Naive thymus-derived CD8-positive, alpha-beta T cell (primary cell): ENCODE data around the gene DLG1. TPM values are rescaled to one million over a fixed set of nuclear protein-coding genes. Genes with fewer than 3 reads are reported as not detected.

Experiments used
- ATAC-seq, 2 donors: fragments of 150-1000 bp; cut with Tn5 transposase in 1 of 2; sonication (Bioruptor Pico), chemical (Tn5 transposase) in 1 of 2; 1 replicate in 1 of 2; 2 replicates in 1 of 2; pipeline ENCODE4 v1.10.0; 2021; ENCODE audit warnings: mild to moderate bottlenecking in 2 of 2, moderate library complexity in 2 of 2
- POLR2A ChIA-PET: fragments of 350-600 bp; sonication (Branson Sonifier 250); formaldehyde crosslinking; loops from one replicate; lab custom pipeline; 2021; ENCODE audit warnings: antibody characterized with exemption; lab: Charles Lee
- DNase-seq, 10 donors: peaks; one replicate each; pipeline versions ENCODE4 v3.0.0 to v3.0.0-alpha.2; 2020 to 2022
- H3K27ac Mint-ChIP-seq, 10 donors: one replicate each; pipeline ENCODE4 v1.8.0; 2020 to 2022; ENCODE audit warnings: mild to moderate bottlenecking in 10 of 10, mixed read lengths in 10 of 10, moderate library complexity in 4 of 10, inconsistent platforms in 1 of 10
- H3K27me3 Mint-ChIP-seq, 5 donors: one replicate each; pipeline ENCODE4 v1.8.0; 2021 to 2022; ENCODE audit warnings: mixed read lengths in 5 of 5
- H3K36me3 Mint-ChIP-seq, 3 donors: one replicate each; pipeline ENCODE4 v1.8.0; 2020 to 2022; ENCODE audit warnings: mixed read lengths in 3 of 3, mild to moderate bottlenecking in 2 of 3, inconsistent platforms in 1 of 3
- H3K4me1 Mint-ChIP-seq, 4 donors: one replicate each; pipeline ENCODE4 v1.8.0; 2021 to 2022; ENCODE audit warnings: mixed read lengths in 4 of 4
- H3K4me3 Mint-ChIP-seq, 10 donors: one replicate each; pipeline ENCODE4 v1.8.0; 2020 to 2022; ENCODE audit warnings: mild to moderate bottlenecking in 10 of 10, mixed read lengths in 10 of 10, moderate library complexity in 6 of 10, inconsistent platforms in 1 of 10
- H3K9me3 Mint-ChIP-seq, 9 donors: one replicate each; pipeline ENCODE4 v1.8.0; 2020 to 2022; ENCODE audit warnings: mixed read lengths in 9 of 9, mild to moderate bottlenecking in 3 of 9, inconsistent platforms in 1 of 9, moderate library complexity in 1 of 9
- polyA plus RNA-seq, 3 donors: library from polyadenylated mRNA; unstranded; fragments of 300-500 nt; fragmentation: Illumina TruSeq; gene quantifications; one replicate each; pipeline ENCODE4 v1.2.3, GENCODE V29; 2021
- total RNA-seq, 8 experiments: library from RNA in 2 of 8; stranded (reverse) in 2 of 8; gene quantifications; one replicate each; pipeline ENCODE4 v1.2.3 and lab custom pipeline; 2021 to 2026

The DLG1 gene
- total and polyA plus RNA-seq, 5 experiments from 2014 or later, result 23.5 to 87.1 (median 28.5) TPM

GRCh38 chr3:197136744-197137143 is 161.7 kb downstream of the DLG1 start:
- Mint-ChIP-seq H3K4me3 (no peak overlapping the region), H3K36me3 (peaks cover 30 to 70% (median 61%) of the 10 kb centered on the region in 3 donors), H3K27me3 (no peaks in the 10 kb centered on the region), H3K27ac (no peak overlapping the region), H3K4me1 (peaks cover 0 to 6% (median 3%) of the 10 kb centered on the region in 4 donors), H3K9me3 (peaks cover 0 to 10% (median 3%) of the 10 kb centered on the region in 9 donors)
- POLR2A ChIA-PET, result no interaction called here
- ATAC-seq (no peak), DNase-seq (no peak)

GRCh38 chr3:197135212-197135611 is 163.2 kb downstream of the DLG1 start:
- Mint-ChIP-seq H3K4me1 (peaks cover 0 to 6% (median 3%) of the 10 kb centered on the region in 4 donors), H3K36me3 (peaks cover 30 to 68% (median 59%) of the 10 kb centered on the region in 3 donors), H3K27ac (no peak overlapping the region), H3K9me3 (peaks cover 0 to 10% (median 3%) of the 10 kb centered on the region in 9 donors), H3K4me3 (no peak overlapping the region), H3K27me3 (no peaks in the 10 kb centered on the region)
- DNase-seq (no peak), ATAC-seq (no peak)
- POLR2A ChIA-PET, result no interaction called here

DNA sequence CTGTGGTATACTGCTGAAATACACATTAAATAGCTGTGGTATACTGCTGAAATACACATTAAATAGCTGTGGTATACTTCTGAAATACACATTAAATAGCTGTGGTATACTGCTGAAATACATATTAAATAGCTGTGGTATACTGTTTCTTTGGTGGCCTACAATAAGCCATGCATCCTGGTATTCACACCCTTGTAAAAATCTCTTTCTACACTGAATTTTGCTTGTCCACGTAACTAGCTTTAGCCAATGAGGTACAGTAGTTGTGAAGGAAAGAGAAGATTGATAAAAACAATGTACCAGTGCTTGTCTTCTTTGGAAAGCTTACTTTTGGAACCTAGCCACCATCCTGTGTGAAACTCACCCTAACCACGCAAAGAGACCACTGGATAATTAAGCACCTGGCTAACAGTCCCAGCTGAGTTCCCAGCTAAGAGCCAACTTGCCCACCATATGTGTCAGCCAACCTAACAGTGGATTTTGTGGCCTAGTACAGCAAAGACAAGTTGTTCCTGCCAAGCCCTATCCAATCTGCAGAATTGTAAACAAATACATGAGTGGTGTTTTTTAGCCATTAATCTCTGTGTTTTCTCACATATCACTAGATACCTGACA is 165.4 kb downstream of the DLG1 start:
- no peak for DNase-seq
- ATAC-seq, result no peak
- Mint-ChIP-seq H3K4me3 (no peak overlapping the region), H3K27ac (no peak overlapping the region), H3K9me3 (peaks cover 0 to 10% (median 3%) of the 10 kb centered on the region in 9 donors), H3K4me1 (peaks cover 0 to 7% (median 2%) of the 10 kb centered on the region in 4 donors), H3K27me3 (no peaks in the 10 kb centered on the region), H3K36me3 (peaks cover 36 to 72% (median 56%) of the 10 kb centered on the region in 3 donors)
- POLR2A ChIA-PET, result no interaction called here

DNA sequence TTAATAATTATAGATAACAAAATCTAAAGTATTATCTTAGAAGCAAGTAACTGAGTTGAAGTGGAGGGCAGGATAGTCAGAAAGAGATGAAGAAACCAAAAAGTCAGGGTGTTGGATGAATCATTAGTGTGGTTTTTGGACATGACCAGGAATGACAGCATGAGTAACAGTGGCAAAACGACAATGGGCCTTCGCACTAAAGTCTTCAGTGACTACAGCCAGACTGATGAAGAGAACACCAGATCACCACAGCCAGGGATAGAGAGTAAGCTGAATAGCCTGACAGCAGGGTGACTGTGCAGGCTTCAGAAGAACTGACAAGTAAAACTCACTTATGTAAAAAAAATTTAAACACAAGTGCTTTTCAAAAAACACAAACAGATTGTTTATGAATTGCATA is 172.8 kb downstream of the DLG1 start:
- peaks cover 0 to 10% (median 0%) of the 10 kb centered on the region in 4 donors for H3K4me1 Mint-ChIP-seq
- no peak for DNase-seq

GRCh38 chr3:197124713-197125112 is 173.7 kb downstream of the DLG1 start:
- Mint-ChIP-seq H3K27ac (peak overlapping the region in 1 of 10 donors; percentile 16), H3K27me3 (no peaks in the 10 kb centered on the region), H3K4me3 (no peak overlapping the region), H3K9me3 (no peaks in the 10 kb centered on the region), H3K4me1 (peaks cover 0 to 10% (median 0%) of the 10 kb centered on the region in 4 donors), H3K36me3 (peaks cover 5 to 49% (median 20%) of the 10 kb centered on the region in 3 donors)
- POLR2A ChIA-PET, result no interaction called here
- no peak for ATAC-seq
- no peak for DNase-seq

More for the DNA sequence above, 172.8 kb downstream of the DLG1 start:
- POLR2A ChIA-PET, result no interaction called here
- no peak for ATAC-seq
- no peak overlapping the region for H3K27ac Mint-ChIP-seq
- H3K4me3 Mint-ChIP-seq, result no peak overlapping the region
- H3K9me3 Mint-ChIP-seq, result no peaks in the 10 kb centered on the region
- no peaks in the 10 kb centered on the region for H3K27me3 Mint-ChIP-seq
- H3K36me3 Mint-ChIP-seq, result peaks cover 6 to 48% (median 23%) of the 10 kb centered on the region in 3 donors

DNA sequence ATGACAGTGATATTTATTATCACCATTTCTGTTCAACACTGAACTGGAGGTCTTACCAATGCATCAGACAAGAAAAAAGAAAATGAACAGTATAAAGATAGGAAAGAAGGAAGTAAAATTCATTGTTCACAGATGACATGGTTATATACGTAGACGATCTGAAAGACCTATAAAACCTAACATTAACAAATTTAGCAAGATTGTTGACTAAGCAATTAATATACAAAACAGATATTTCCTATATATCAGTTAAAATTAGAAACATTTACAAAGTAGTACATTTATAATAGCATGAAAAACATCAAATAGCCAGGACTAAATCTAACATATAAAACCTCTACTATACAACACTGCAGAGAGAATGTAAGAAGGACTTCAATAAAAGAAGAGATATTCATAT is 176.0 kb downstream of the DLG1 start:
- Mint-ChIP-seq H3K27me3 (no peaks in the 10 kb centered on the region), H3K36me3 (peaks cover 0 to 45% (median 14%) of the 10 kb centered on the region in 3 donors), H3K4me1 (peaks cover 0 to 6% (median 0%) of the 10 kb centered on the region in 4 donors), H3K27ac (no peak overlapping the region), H3K4me3 (no peak overlapping the region), H3K9me3 (no peaks in the 10 kb centered on the region)
- ATAC-seq, result no peak
- POLR2A ChIA-PET, result no interaction called here
- DNase-seq, result no peak

DNA sequence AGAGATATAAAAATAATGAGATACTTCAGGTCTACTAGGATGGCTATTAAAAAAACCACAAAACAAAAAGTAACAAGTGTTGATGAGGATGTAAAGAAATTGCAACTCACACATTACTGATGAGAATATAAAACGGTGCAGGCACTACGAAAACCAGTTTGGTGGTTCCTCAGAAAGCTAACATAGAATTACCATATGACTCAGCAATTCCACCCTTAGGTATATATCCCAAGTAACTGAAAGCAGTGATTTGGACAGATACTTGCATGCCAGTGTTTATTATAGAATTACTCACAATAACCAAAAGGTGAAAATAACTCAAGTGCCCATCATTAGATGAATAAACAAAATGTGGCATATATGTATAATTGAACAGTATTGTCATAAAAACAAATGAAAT is 181.3 kb downstream of the DLG1 start:
- no peaks in the 10 kb centered on the region for H3K27me3 Mint-ChIP-seq
- DNase-seq (no peak), ATAC-seq (no peak)
- POLR2A ChIA-PET, result no interaction called here
- peaks cover 4 to 63% (median 15%) of the 10 kb centered on the region in 3 donors for H3K36me3 Mint-ChIP-seq
- H3K4me3 Mint-ChIP-seq, result no peak overlapping the region
- H3K27ac Mint-ChIP-seq, result no peak overlapping the region
- H3K4me1 Mint-ChIP-seq, result peaks cover 0 to 2% (median 0%) of the 10 kb centered on the region in 4 donors
- no peaks in the 10 kb centered on the region for H3K9me3 Mint-ChIP-seq

DNA sequence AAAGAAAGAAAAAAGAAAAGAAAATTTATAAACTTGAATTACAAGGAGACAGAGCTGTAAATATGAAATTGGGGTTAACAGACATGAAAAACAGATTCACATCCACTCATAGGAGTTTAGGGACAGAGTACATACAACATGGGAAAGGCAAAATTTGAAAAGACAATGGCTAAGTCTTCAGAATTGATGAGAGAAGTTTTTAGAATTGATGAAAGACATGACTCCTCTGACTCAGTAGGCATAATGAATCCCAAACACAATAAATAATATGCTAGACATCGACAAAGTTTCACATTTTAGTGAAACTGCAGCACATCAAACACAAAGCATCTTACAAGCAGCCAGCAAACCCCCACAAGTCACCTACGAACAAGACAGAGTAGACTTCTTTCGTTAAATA is 184.4 kb downstream of the DLG1 start:
- H3K4me3 Mint-ChIP-seq, result no peak overlapping the region
- peak overlapping the region in 1 of 10 donors; percentile 12 for H3K27ac Mint-ChIP-seq
- H3K9me3 Mint-ChIP-seq, result no peaks in the 10 kb centered on the region
- peaks cover 4 to 72% (median 42%) of the 10 kb centered on the region in 3 donors for H3K36me3 Mint-ChIP-seq
- no peak for ATAC-seq
- no peaks in the 10 kb centered on the region for H3K27me3 Mint-ChIP-seq
- peaks cover 0 to 2% (median 0%) of the 10 kb centered on the region in 4 donors for H3K4me1 Mint-ChIP-seq
- POLR2A ChIA-PET, result no interaction called here
- DNase-seq, result no peak

DNA sequence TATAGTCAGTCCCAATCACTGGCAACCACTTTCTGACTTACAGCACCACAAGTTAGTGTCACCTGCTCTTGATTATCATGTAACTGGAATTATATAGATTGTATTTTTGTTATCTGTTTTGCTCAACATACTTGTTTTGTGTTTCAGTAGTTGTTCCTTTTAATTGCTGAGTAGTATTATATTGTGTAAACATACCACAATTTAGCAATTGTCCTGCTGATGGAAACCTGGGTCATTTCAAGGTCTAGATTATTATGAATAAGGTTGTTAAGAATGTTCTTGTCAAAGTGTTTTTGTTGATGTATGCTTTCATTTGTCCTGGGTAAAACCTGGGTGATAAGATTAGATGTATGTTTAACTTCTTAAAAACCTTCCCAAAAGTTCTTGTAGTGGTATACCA is 186.7 kb downstream of the DLG1 start:
- peaks cover 4 to 71% (median 43%) of the 10 kb centered on the region in 3 donors for H3K36me3 Mint-ChIP-seq
- H3K27ac Mint-ChIP-seq, result no peak overlapping the region
- DNase-seq (no peak), ATAC-seq (no peak)
- H3K4me3 Mint-ChIP-seq, result no peak overlapping the region
- no peaks in the 10 kb centered on the region for H3K27me3 Mint-ChIP-seq
- POLR2A ChIA-PET, result no interaction called here
- peaks cover 0 to 2% (median 0%) of the 10 kb centered on the region in 4 donors for H3K4me1 Mint-ChIP-seq
- H3K9me3 Mint-ChIP-seq, result no peaks in the 10 kb centered on the region

DNA sequence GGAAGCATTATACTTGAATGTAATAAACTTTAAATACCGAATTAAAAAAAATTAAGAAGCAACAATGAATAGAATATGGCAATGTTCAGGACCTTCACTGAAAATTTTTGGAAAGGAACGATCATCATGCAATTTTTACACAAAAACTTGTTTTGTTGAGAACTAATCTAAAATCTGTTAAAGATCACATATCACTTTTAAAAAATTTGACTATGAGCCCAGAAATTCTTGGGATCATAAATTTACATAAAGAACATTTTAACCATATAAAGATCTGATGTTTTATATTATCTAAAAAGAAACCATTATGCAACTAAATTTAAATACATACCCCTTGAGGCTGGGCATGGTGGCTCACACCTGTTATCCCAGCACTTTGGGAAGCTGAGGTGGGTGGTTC is 192.6 kb downstream of the DLG1 start:
- POLR2A ChIA-PET, result no interaction called here
- H3K9me3 Mint-ChIP-seq, result no peaks in the 10 kb centered on the region
- ATAC-seq (no peak), DNase-seq (no peak)
- H3K36me3 Mint-ChIP-seq, result peaks cover 9 to 65% (median 30%) of the 10 kb centered on the region in 3 donors
- no peaks in the 10 kb centered on the region for H3K27me3 Mint-ChIP-seq
- H3K4me1 Mint-ChIP-seq, result no peaks in the 10 kb centered on the region
- no peak overlapping the region for H3K27ac Mint-ChIP-seq
- H3K4me3 Mint-ChIP-seq, result no peak overlapping the region

DNA sequence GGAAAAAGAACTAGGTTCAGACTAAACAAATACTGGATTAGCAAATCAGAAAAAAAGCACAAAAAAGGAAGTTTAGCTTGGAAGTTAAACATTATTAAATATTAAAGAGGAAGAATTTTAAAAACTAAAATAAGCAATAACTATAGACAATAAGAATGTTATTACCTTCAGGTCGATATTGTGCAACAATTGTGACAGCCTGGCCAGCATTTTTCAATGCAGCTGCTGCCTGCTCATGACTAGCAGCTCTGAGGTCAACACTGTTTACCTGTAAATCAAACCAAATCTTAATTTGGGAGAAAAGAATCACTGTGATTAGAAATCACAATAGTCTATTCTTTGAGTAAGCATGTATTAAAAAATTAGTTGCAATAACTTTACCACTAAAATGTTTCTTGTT is 193.7 kb downstream of the DLG1 start:
- no peaks in the 10 kb centered on the region for H3K27me3 Mint-ChIP-seq
- DNase-seq, result no peak
- ATAC-seq, result no peak
- H3K27ac Mint-ChIP-seq, result no peak overlapping the region
- H3K4me3 Mint-ChIP-seq, result no peak overlapping the region
- POLR2A ChIA-PET, result no interaction called here
- no peaks in the 10 kb centered on the region for H3K4me1 Mint-ChIP-seq
- no peaks in the 10 kb centered on the region for H3K9me3 Mint-ChIP-seq
- peaks cover 9 to 60% (median 21%) of the 10 kb centered on the region in 3 donors for H3K36me3 Mint-ChIP-seq

- H3K9me3 Mint-ChIP-seq, result no peaks in the 10 kb centered on the region
- no peaks in the 10 kb centered on the region for H3K27me3 Mint-ChIP-seq
- H3K36me3 Mint-ChIP-seq, result peaks cover 9 to 63% (median 20%) of the 10 kb centered on the region in 3 donors
- no peak for ATAC-seq
- H3K4me1 Mint-ChIP-seq, result no peaks in the 10 kb centered on the region
- no peak overlapping the region for H3K27ac Mint-ChIP-seq
- no peak overlapping the region for H3K4me3 Mint-ChIP-seq
- POLR2A ChIA-PET, result no interaction called here
- DNase-seq, result no peak
Observed at GRCh38 chr3:197103766-197104165, 194.6 kb downstream of the DLG1 start.

- Mint-ChIP-seq H3K27ac (no peak overlapping the region), H3K36me3 (peaks cover 0 to 50% (median 14%) of the 10 kb centered on the region in 3 donors), H3K4me1 (peaks cover 2 to 7% (median 2%) of the 10 kb centered on the region in 4 donors), H3K4me3 (no peak overlapping the region), H3K27me3 (no peaks in the 10 kb centered on the region), H3K9me3 (no peaks in the 10 kb centered on the region)
- ATAC-seq (no peak), DNase-seq (no peak)
- POLR2A ChIA-PET, result no interaction called here
Observed at GRCh38 chr3:197093871-197094270, 204.5 kb downstream of the DLG1 start.
